ENCODE measurements around the gene NKD2. TPM values are rescaled to one million over a fixed set of nuclear protein-coding genes. Genes with fewer than 3 reads are reported as not detected.
"Not testable (repeated sequence)": the region's sequence is repeated elsewhere in the genome, so short reads cannot be mapped to it uniquely, and the experiment has no call there.

Gene NKD2
- total RNA-seq, 2 experiments from 2014 or later = 0.41 to 1.1 TPM

DNA sequence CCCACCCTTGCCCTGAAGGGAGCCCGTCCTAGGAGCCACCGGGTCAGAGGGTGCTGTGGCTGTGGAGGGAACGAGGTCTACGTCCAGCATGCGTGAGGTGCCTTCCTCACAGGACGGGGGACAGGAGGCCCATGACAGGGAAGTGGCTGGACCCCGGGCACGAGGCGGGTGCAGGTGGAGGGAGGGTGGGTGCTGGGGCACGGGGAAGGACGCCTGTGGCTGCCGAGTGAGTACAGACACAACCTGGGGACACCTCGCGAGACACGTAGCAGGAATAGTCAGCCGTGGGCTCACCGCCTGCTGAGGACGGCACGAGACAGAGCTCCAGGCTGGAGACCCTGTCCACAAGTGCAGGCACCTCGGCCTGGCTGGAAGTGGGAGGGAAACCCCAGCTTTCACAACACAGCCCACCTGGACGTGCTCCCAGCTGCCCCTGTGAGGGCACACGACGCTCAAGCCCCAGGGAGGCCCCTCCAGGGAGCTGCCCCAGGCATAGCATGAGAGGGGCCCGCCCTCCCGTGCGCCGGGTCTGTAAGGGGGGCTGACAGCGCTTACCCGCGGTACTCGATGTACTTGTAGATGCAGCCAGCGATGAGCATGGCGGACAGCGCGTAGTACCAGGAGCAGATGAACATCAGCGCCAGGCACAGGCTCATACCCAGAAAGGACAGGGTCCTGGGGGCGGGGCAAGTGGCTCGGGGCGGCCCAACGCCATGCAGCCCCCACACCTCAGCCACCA lies 66.4 kb downstream of the NKD2 start:
- no peaks in the 10 kb centered on the region for H3K4me1 Mint-ChIP-seq (ENCODE audit: low read depth)
- no peaks in the 10 kb centered on the region for H3K36me3 Mint-ChIP-seq
- intact Hi-C loops (cut with micrococcal nuclease) = no loop called here
- H3K27me3 Mint-ChIP-seq = no peaks in the 10 kb centered on the region
- CTCF ChIA-PET = no interaction called here
- DNase-seq = no peak
- H3K4me3 Mint-ChIP-seq = no peak overlapping the region
- POLR2A ChIA-PET = no interaction called here
- no peak overlapping the region for H3K27ac Mint-ChIP-seq
- no peaks in the 10 kb centered on the region for H3K9me3 Mint-ChIP-seq

DNA sequence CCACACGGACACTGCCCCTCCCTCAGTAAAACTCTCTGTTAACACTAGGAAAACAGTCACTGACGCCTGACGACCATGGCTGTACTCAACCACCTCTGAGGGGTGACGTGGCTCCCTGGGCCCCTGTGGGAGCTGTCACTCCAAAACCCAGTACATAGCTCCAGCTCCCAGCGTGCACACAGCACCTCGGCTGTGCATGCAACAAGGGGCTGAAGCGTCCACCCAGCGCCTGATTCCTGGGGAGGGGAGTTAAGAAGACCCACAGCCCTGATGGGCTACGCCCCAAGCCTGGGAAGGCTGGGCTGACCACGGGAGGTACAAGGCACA lies 66.9 kb downstream of the NKD2 start:
- Mint-ChIP-seq H3K4me1 (ENCODE audit: low read depth) (no peaks in the 10 kb centered on the region), H3K9me3 (no peaks in the 10 kb centered on the region), H3K4me3 (no peak overlapping the region), H3K36me3 (no peaks in the 10 kb centered on the region), H3K27me3 (no peaks in the 10 kb centered on the region), H3K27ac (no peak overlapping the region)
- ChIA-PET POLR2A (no interaction called here), CTCF (no interaction called here)
- intact Hi-C loops (cut with micrococcal nuclease) = no loop called here
- DNase-seq = no peak

DNA sequence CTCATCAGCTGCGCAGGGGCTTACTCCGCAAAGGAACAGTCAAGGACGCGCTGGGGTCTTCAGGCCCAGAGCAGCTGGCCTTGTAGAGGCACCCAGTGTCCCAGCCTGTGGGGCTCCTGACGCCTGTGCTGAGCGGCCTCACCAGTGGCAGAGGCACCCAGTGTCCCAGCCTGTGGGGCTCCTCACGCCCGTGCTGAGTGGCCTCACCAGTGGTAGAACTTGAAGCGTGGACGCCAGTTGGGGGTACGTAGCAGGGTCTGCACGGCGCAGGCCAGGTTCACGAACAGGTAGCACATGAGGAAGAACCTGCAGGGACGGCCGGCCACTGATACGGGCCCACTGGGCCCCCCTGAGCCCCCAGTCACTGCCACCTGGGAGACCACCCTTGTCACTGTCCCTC lies 67.3 kb downstream of the NKD2 start:
- H3K27me3 Mint-ChIP-seq = no peaks in the 10 kb centered on the region
- no peaks in the 10 kb centered on the region for H3K4me1 Mint-ChIP-seq (ENCODE audit: low read depth)
- no peak for DNase-seq
- CTCF ChIA-PET = no interaction called here
- H3K36me3 Mint-ChIP-seq = no peaks in the 10 kb centered on the region
- POLR2A ChIA-PET = no interaction called here
- H3K9me3 Mint-ChIP-seq = no peaks in the 10 kb centered on the region
- intact Hi-C loops (cut with micrococcal nuclease) = no loop called here
- no peak overlapping the region for H3K4me3 Mint-ChIP-seq
- H3K27ac Mint-ChIP-seq = no peak overlapping the region

DNA sequence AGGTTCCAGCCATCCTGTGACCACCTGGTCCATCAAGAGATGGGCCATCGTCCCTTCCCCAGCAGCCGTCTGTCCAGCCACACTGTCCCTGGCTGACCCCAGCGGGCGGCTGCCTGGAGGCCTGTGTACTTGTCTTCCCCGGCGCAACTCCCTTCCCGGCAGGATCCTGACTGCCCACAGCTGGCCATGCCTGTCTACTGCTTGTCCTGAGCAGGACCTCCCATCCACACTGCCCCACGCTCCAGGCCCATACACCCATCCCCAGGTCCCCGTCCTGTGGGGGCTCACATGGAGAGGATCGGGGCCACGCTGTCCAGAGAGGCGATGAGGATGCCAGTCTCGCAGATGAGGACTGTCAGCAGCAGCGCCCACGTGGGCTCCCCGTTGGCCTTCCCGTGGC lies 67.8 kb downstream of the NKD2 start:
- CTCF ChIA-PET = no interaction called here
- peaks cover 2% of the 10 kb centered on the region for H3K36me3 Mint-ChIP-seq

DNA sequence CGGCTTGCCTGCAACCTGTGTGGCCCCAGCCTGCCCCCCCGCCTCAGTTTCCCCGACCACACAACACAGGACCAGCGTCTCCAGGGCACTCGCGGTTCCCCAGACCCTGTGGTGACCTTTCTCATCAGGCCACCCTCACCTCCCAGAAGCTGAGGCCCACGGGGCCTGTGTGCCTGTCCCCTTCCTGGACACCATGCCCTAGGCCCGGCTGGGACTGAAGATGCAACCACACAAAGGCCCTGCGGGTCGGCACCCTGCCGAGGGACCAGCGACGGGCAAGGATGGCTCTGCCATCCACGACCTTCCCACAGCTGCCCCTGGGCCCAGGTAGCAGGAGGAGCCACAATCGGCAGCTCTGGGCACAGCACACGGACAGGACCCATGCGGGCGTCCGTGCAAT lies 68.4 kb downstream of the NKD2 start:
- Mint-ChIP-seq H3K4me1 (ENCODE audit: low read depth) (no peaks in the 10 kb centered on the region), H3K36me3 (peaks cover 2% of the 10 kb centered on the region)
- POLR2A ChIA-PET = no interaction called here

More for the DNA sequence above, 67.8 kb downstream of the NKD2 start:
- intact Hi-C loops (cut with micrococcal nuclease) = no loop called here
- Mint-ChIP-seq H3K27ac (no peak overlapping the region), H3K27me3 (no peaks in the 10 kb centered on the region), H3K9me3 (no peaks in the 10 kb centered on the region), H3K4me3 (no peak overlapping the region), H3K4me1 (ENCODE audit: low read depth) (no peaks in the 10 kb centered on the region)
- no peak for DNase-seq
- POLR2A ChIA-PET = no interaction called here

DNA sequence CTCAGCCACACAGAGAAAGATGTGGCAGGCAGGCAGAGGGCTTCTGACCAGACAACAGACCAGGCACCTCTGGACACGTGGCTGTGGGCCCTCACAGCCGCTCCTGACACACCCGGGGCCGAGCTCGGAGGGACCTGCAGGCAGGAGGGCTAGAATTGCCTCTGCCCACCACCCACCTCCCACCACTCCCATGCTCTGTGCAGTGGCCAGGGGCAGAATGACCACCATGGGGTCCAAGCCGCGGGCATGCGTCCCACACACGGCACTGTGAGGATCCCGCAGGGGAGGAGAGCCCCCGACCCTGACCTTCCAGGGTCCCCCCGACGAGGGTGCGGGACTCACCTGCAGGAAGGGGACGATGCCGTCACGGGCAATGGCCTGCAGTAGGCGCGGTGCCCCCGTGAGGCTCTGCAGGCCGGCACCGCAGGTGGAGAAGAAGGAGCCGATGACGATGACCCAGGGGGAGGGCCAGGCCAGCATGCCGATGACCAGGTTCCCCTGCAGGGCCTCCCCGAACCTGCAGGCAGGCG lies 69.0 kb downstream of the NKD2 start:
- ChIA-PET POLR2A (no interaction called here), CTCF (no interaction called here)
- no peaks in the 10 kb centered on the region for H3K4me1 Mint-ChIP-seq (ENCODE audit: low read depth)
- no peak overlapping the region for H3K27ac Mint-ChIP-seq
- no peaks in the 10 kb centered on the region for H3K27me3 Mint-ChIP-seq
- peaks cover 2% of the 10 kb centered on the region for H3K36me3 Mint-ChIP-seq
- intact Hi-C loops (cut with micrococcal nuclease) = no loop called here
- no peaks in the 10 kb centered on the region for H3K9me3 Mint-ChIP-seq
- H3K4me3 Mint-ChIP-seq = no peak overlapping the region
- no peak for DNase-seq

More for the DNA sequence above, 68.4 kb downstream of the NKD2 start:
- Mint-ChIP-seq H3K9me3 (no peaks in the 10 kb centered on the region), H3K4me3 (no peak overlapping the region), H3K27ac (no peak overlapping the region), H3K27me3 (no peaks in the 10 kb centered on the region)
- DNase-seq = no peak
- CTCF ChIA-PET = no interaction called here
- intact Hi-C loops (cut with micrococcal nuclease) = no loop called here

DNA sequence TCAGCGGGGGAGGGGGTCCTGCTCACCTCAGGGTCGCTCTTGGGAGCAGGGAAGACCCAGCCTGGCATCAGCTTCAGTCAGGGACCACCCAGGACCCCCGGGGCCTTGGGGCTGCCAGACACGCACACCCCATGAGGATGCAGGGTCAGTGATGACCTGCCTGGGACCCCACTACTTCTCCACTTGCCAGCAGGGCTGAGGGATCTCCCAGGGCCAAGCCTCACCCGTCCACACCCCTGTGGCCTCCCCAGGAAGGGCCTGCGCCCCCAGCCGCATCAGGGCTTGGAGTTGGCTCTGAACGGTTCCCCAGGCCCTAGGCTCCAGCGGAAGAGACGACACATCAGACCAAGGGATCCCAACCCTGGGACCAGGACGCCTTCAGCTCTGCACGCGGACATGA lies 69.6 kb downstream of the NKD2 start:
- CTCF ChIA-PET = no interaction called here
- H3K27ac Mint-ChIP-seq = no peak overlapping the region
- POLR2A ChIA-PET = no interaction called here
- DNase-seq = no peak
- no peak overlapping the region for H3K4me3 Mint-ChIP-seq
- H3K9me3 Mint-ChIP-seq = no peaks in the 10 kb centered on the region
- H3K27me3 Mint-ChIP-seq = no peaks in the 10 kb centered on the region
- intact Hi-C loops (cut with micrococcal nuclease) = no loop called here
- H3K36me3 Mint-ChIP-seq = peaks cover 2% of the 10 kb centered on the region
- H3K4me1 Mint-ChIP-seq (ENCODE audit: low read depth) = no peaks in the 10 kb centered on the region

DNA sequence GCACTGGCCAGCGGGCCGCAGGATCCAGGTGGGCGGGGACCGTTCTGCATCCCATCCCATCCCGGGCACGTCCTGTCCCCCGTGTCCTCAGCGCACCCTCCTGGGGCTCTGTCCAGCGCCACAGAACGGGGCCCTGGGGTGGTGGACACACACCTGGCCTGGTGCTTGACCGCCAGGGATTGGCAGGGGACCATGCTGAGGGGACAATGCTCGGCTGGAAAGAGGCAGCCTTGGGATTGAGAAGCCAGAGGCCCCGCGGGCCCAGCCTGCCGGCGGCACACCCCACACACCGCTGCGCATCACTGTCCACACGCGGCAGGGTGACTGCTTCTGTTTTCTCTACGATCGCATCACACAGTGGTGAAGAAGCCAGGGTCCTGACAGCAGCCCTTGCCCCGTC lies 70.2 kb downstream of the NKD2 start:
- intact Hi-C loops (cut with micrococcal nuclease) = no loop called here
- H3K27ac Mint-ChIP-seq = no peak overlapping the region
- H3K27me3 Mint-ChIP-seq = no peaks in the 10 kb centered on the region
- ChIA-PET CTCF (no interaction called here), POLR2A (no interaction called here)
- no peaks in the 10 kb centered on the region for H3K4me1 Mint-ChIP-seq (ENCODE audit: low read depth)
- no peaks in the 10 kb centered on the region for H3K9me3 Mint-ChIP-seq
- H3K4me3 Mint-ChIP-seq = no peak overlapping the region
- peaks cover 2% of the 10 kb centered on the region for H3K36me3 Mint-ChIP-seq
- no peak for DNase-seq

DNA sequence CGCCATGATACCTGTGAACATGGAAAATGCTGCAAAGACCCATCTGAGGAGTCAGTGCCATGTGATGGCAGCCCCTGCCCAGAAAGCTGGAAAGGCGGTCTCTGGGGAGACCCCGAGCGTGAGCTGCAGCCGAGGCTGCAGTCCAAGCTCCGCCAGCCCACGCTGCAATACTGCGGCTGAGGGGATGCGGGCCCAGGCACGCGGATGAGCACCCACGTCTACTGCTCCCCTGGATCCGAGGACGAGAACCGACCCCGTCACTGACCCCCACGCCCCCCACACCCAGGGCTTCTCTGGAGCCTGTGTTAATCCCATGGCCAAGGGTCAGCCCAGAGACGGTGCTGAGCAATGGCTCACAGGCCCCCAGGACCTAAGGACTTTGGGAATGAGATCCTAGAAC lies 70.9 kb downstream of the NKD2 start:
- POLR2A ChIA-PET = no interaction called here
- Mint-ChIP-seq H3K4me1 (ENCODE audit: low read depth) (no peaks in the 10 kb centered on the region), H3K27ac (no peak overlapping the region), H3K9me3 (no peaks in the 10 kb centered on the region), H3K36me3 (peaks cover 5% of the 10 kb centered on the region), H3K27me3 (no peaks in the 10 kb centered on the region), H3K4me3 (no peak overlapping the region)
- DNase-seq = no peak
- intact Hi-C loops (cut with micrococcal nuclease) = no loop called here
- CTCF ChIA-PET = no interaction called here

DNA sequence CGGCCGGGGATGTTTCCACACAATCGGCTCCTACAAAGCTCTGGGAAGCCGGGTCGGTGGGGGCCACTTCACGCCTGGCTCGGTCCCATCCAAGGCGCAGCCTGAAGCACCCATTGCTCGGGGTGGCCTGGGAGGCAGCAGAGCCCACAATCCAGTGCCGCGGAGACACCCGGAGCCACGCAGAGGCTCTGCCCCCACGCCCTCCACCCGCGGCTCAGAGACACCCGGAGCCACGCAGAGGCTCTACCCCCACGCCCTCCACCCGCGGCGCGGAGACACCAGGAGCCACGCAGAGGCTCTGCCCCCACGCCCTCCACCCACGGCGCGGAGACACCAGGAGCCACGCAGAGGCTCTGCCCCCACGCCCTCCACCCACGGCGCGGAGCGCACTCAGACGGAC lies 71.4 kb downstream of the NKD2 start:
- Mint-ChIP-seq H3K27me3 (no peaks in the 10 kb centered on the region), H3K27ac (no peak overlapping the region), H3K4me3 (no peak overlapping the region), H3K9me3 (no peaks in the 10 kb centered on the region), H3K36me3 (peaks cover 5% of the 10 kb centered on the region), H3K4me1 (ENCODE audit: low read depth) (no peaks in the 10 kb centered on the region)
- ChIA-PET POLR2A (no interaction called here), CTCF (no interaction called here)
- intact Hi-C loops (cut with micrococcal nuclease) = no loop called here
- DNase-seq = no peak

DNA sequence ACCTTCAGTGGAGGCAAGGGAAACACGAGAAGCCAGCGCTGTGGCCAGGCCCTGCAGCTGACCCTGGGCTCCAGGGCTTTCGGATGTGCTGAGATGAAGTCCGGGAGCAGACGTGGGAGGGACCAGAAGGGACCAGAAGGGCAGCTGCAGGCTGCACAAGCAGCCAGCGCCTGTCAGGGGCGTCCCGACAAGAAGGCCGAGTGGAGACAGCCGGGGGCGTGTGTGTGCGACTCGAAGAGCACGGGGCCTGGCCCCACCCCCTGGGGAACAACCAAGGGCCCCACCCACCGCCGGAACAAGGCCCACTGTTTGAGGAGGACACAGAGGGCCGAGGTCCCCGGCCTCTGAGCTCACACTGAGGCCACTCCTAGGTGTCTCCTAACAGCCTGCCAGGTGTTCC lies 71.8 kb downstream of the NKD2 start:
- no peak for DNase-seq
- Mint-ChIP-seq H3K27me3 (no peaks in the 10 kb centered on the region), H3K4me3 (no peak overlapping the region), H3K27ac (no peak overlapping the region), H3K9me3 (no peaks in the 10 kb centered on the region), H3K4me1 (ENCODE audit: low read depth) (no peaks in the 10 kb centered on the region), H3K36me3 (peaks cover 5% of the 10 kb centered on the region)
- intact Hi-C loops (cut with micrococcal nuclease) = no loop called here
- ChIA-PET POLR2A (no interaction called here), CTCF (no interaction called here)

DNA sequence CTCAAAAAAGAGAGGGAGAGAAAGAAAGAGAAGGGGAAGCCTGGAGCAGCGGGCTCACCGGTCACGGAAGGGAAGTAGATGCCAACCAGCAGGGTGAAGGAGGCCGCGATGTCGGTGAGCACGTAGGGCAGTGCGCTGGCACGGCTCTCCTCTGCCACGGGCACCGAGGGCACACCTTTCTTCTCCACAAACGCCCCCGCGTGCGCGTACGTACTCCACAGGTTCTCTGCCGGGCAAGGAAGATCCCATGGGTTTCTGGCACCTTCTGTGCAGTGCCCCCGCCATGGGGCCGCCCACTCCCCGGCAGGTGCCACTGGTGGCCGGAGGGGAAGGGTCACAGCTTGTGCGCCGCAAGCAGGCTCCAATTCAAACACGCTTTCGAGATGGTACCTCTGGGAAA lies 72.9 kb downstream of the NKD2 start:
- ChIA-PET POLR2A (no interaction called here), CTCF (no interaction called here)
- H3K36me3 Mint-ChIP-seq = peaks cover 5% of the 10 kb centered on the region
- no peaks in the 10 kb centered on the region for H3K9me3 Mint-ChIP-seq
- H3K4me3 Mint-ChIP-seq = no peak overlapping the region
- H3K27me3 Mint-ChIP-seq = no peaks in the 10 kb centered on the region
- H3K4me1 Mint-ChIP-seq (ENCODE audit: low read depth) = no peaks in the 10 kb centered on the region
- H3K27ac Mint-ChIP-seq = no peak overlapping the region
- no peak for DNase-seq
- intact Hi-C loops (cut with micrococcal nuclease) = no loop called here

DNA sequence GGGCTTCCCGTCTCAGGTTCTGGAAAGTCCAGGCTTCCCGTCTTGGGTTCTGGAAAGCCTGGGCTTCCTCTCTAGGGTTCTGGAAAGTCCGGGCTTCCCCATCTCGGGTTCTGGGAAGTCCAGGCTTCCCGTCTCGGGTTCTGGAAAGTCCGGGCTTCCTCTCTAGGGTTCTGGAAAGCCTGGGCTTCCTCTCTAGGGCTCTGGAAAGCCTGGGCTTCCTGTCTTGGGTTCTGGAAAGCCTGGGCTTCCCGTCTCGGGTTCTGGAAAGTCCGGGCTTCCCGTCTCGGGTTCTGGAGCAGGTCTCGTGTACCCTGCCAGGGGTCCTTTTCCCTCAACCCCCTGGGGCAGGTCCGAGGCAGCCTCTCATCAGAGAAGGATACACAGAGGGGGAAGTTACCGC lies 74.4 kb downstream of the NKD2 start:
- H3K36me3 Mint-ChIP-seq; H3K9me3 Mint-ChIP-seq; POLR2A ChIA-PET; DNase-seq; H3K4me3 Mint-ChIP-seq; H3K4me1 Mint-ChIP-seq (ENCODE audit: low read depth); intact Hi-C loops (cut with micrococcal nuclease); H3K27me3 Mint-ChIP-seq; H3K27ac Mint-ChIP-seq: not testable (repeated sequence)
- CTCF ChIA-PET = interaction anchor here (0.9 kb wide), 1 partner anchor 91 kb away, joined by 3 read pairs; no protein-coding TSS in a partner anchor

All from activated CD4-positive, alpha-beta memory T cell treated with anti-CD3 and anti-CD28 coated beads for 36 hours (primary cell).